Measurements from ENCODE around the gene CBX6.

- TF ChIP-seq, protein P1, sequence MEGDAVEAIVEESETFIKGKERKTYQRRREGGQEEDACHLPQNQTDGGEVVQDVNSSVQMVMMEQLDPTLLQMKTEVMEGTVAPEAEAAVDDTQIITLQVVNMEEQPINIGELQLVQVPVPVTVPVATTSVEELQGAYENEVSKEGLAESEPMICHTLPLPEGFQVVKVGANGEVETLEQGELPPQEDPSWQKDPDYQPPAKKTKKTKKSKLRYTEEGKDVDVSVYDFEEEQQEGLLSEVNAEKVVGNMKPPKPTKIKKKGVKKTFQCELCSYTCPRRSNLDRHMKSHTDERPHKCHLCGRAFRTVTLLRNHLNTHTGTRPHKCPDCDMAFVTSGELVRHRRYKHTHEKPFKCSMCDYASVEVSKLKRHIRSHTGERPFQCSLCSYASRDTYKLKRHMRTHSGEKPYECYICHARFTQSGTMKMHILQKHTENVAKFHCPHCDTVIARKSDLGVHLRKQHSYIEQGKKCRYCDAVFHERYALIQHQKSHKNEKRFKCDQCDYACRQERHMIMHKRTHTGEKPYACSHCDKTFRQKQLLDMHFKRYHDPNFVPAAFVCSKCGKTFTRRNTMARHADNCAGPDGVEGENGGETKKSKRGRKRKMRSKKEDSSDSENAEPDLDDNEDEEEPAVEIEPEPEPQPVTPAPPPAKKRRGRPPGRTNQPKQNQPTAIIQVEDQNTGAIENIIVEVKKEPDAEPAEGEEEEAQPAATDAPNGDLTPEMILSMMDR (IDR thresholded peaks at IDR 0.05; ENCODE audit: control extremely low read depth in 1 of 3, insufficient read depth in 1 of 3, low read depth in 1 of 3, low read length in 3 of 3): no peak
- TF ChIP-seq POLR2A (IDR thresholded peaks at IDR 0.05; ENCODE audit: control extremely low read depth in 1 of 2, low read depth in 2 of 2, low read length in 2 of 2) (no peak), RBBP5 (IDR thresholded peaks at IDR 0.05; ENCODE audit: borderline replicate concordance, low read depth, low read length) (no peak), YY1 (IDR thresholded peaks at IDR 0.05; ENCODE audit: low read depth, low read length) (no peak)
Measured at GRCh38 chr22:38819387-38819940, 52.6 kb downstream of the CBX6 start.
